ENCODE data around the gene JARID2. TPM values are rescaled to one million over a fixed set of nuclear protein-coding genes. Genes with fewer than 3 reads are reported as not detected.
A peak's percentile ranks its signal among the peaks of the same experiment; 100 is the strongest.

JARID2 gene
- total RNA-seq (2021; fragmentation: NEBNext Ultra II Directional; extraction: Animal tissue kit (Norgen Biotek cat#: 25700)) (237 and 239 TPM in 2 replicates), polyA plus RNA-seq (2011; rRNA removed) (60.1 and 75.5 TPM in 2 replicates), polyA minus RNA-seq (2011; rRNA and poly(A)+ RNA removed) (153 and 170 TPM in 2 replicates)
- 100 TPM for polyA plus RNA-seq (2011; cell fraction: cytosol; rRNA removed)
- polyA plus RNA-seq (2011; cell fraction: nucleus; rRNA removed) = 111 TPM
- polyA plus RNA-seq (2012, experiment 1 of 2) = 103 to 131 TPM (median 115 TPM) in 4 replicates
- 14.2 TPM for polyA plus RNA-seq (2012, experiment 2 of 2)
- polyA plus RNA-seq (2013, experiment 1 of 2) = 237 TPM
- polyA plus RNA-seq (2013, experiment 2 of 2) = 255 TPM
- polyA minus RNA-seq (2011; cell fraction: cytosol; rRNA and poly(A)+ RNA removed) = 113 TPM
- 104 TPM for polyA minus RNA-seq (2011; cell fraction: nucleus; rRNA and poly(A)+ RNA removed)
- long read RNA-seq, experiment 1, full-length matches to known transcripts = 1 of 81 reads
- long read RNA-seq, experiment 1, partial matches to known transcripts = 27 of 81 reads
- long read RNA-seq, experiment 1, other reads (novel, unspliced or antisense) = 53 of 81 reads
- long read RNA-seq, experiment 2, full-length matches to known transcripts = 1 of 32 reads
- long read RNA-seq, experiment 2, partial matches to known transcripts = 28 of 32 reads
- long read RNA-seq, experiment 2, other reads (novel, unspliced or antisense) = 3 of 32 reads

DNA sequence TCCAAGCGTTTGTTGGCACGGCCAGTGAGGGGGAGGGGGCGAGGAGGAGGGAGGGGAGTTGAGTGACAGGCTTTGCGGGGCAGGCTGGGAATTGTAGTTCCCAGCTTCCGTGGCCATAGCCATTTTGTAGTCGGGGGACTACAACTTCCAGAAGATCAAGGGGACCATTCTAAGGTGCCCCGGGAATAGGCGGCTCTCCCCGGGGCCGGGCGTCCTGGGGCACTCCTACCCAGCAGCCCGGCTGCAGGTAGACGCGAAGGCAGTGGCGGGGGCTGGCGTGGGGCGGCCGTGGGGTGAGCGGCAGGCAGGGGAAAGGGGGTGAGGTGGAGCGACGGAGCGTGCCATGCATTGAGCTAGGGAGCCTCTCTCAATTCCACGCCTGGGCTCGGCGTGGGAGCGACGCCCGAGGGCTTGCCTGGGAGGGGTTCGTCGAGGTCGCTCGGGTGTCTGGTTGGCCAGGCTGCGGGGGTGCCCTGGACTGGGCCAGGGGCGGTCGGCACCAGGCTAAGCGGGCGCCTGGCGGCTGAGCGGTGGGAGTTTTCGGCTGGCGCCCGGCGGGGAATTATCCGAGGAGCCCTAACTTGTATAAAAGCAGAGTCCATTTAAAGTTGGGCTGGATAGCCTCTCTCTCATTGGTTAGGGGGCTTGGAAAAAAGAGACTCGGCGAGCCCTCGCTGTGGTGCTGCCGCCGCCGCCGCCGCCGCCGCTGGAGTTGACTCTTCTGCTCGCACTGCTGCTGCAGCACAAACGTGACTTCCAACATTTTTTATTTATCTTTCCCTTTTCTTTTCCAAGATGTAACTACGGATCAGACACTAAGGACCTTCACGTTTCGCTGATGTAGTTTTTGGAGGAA, at the start of gene JARID2:
JARID2 (plus strand) TSS at position 709 of the 856 bp plus-strand sequence. CDS start 471 bp downstream, outside the sequence.
- Histone ChIP-seq H3K36me3 (ENCODE audit: control insufficient read depth in 2 of 4, insufficient read depth in 4 of 4, low read length in 3 of 4) (0 out of 8 replicates have a peak, but pooled peaks cover 0 to 3% (median 0%) of the 10 kb centered on the region in 4 experiments), H3K18ac (ENCODE audit: extremely low read depth, low read length) (peak within 1 kb of the TSS; percentile 88), H2BK5ac (ENCODE audit: low read depth, low read length) (peak within 1 kb of the TSS; percentile 96), H2BK15ac (ENCODE audit: low read length) (no peak within 1 kb of the TSS; the same call in 1 of the 2 replicates), H3K79me2 (ENCODE audit: control insufficient read depth in 1 of 2, insufficient read depth in 2 of 2, low read length in 2 of 2) (peaks cover 43 to 73% of the 10 kb centered on the region in 2 experiments), H2BK12ac (ENCODE audit: low read depth, low read length) (no peak within 1 kb of the TSS), H3K4me1 (replicated peaks in 1 of 4; ENCODE audit: control insufficient read depth in 3 of 4, insufficient read depth in 4 of 4, low read length in 3 of 4) (peaks cover 2 to 16% (median 6%) of the 10 kb centered on the region in 4 experiments; a peak in 5 of 7 replicates), H2BK120ac (replicated peaks; ENCODE audit: low read depth, low read length) (no peak within 1 kb of the TSS), H3K4me3 (ENCODE audit: extremely low read depth in 1 of 4, insufficient read depth in 2 of 4, low read depth in 3 of 4, low read length in 4 of 4) (peak within 1 kb of the TSS; percentile 94 to 99 (median 96)), H4K91ac (replicated peaks; ENCODE audit: insufficient read length, low read length) (peak within 1 kb of the TSS; percentile 68), H3K4me2 (ENCODE audit: insufficient read depth in 1 of 2, low read depth in 2 of 2, low read length in 2 of 2) (peak within 1 kb of the TSS; percentile 75 to 89), H4K8ac (ENCODE audit: extremely low read depth, insufficient read depth, low read length) (peak within 1 kb of the TSS; percentile 83), H3K4ac (replicated peaks; ENCODE audit: insufficient read length, low read depth, low read length) (peak within 1 kb of the TSS; percentile 91), H3K56ac (replicated peaks; ENCODE audit: insufficient read length, low read depth, low read length) (peak within 1 kb of the TSS; percentile 85), H3K27ac (ENCODE audit: low read depth, low read length) (peak within 1 kb of the TSS; percentile 88), H2AFZ (ENCODE audit: low read length) (no peak within 1 kb of the TSS), H4K20me1 (replicated peaks in 1 of 2; ENCODE audit: control insufficient read depth in 1 of 2, insufficient read depth in 2 of 2, low read length in 2 of 2) (peaks cover 24 to 30% of the 10 kb centered on the region in 2 experiments), H3K23ac (ENCODE audit: insufficient read length) (no peak within 1 kb of the TSS), H2BK20ac (ENCODE audit: low read length) (peak within 1 kb of the TSS; percentile 40; the same call in 1 of the 2 replicates), H4K5ac (ENCODE audit: insufficient read length, low read depth, low read length) (peak within 1 kb of the TSS; percentile 86), H3K23me2 (ENCODE audit: low read depth, low read length) (peaks cover 11% of the 10 kb centered on the region), H3K9me3 (ENCODE audit: insufficient read depth in 2 of 2, low read depth in 1 of 2, low read length in 1 of 2) (no peaks in the 10 kb centered on the region), H3K9ac (replicated peaks in 1 of 4; ENCODE audit: extremely low read depth in 1 of 4, low read depth in 3 of 4, low read length in 3 of 4) (peak within 1 kb of the TSS; percentile 54 to 89 (median 82)), H2AK5ac (ENCODE audit: low read depth, low read length) (no peak within 1 kb of the TSS), H3K79me1 (ENCODE audit: low read depth, low read length) (no peaks in the 10 kb centered on the region), H3K27me3 (replicated peaks in 1 of 4; ENCODE audit: control insufficient read depth in 3 of 4, extremely low read depth in 1 of 4, insufficient read depth in 3 of 4, low read length in 3 of 4) (no peaks in the 10 kb centered on the region), H3K14ac (ENCODE audit: insufficient read length) (no peak within 1 kb of the TSS)
- FAIRE-seq (no peak), DNase-seq (ENCODE audit: low read depth in 1 of 2, low spot score in 2 of 2) (peak; percentile 91 to 93)
- 1% methylated on average over 43 of the region's 59 CpGs; no CpG with 5 or more reads in 1 of the 2 experiments for WGBS, 2 experiments (ENCODE audit: extremely low coverage in 1 of 2, insufficient coverage in 1 of 2, insufficient read length in 1 of 2, insufficient replicate concordance in 2 of 2, low coverage in 1 of 2, low lambda C conversion rate in 2 of 2, missing lambda C conversion rate in 1 of 2)
- POLR2A ChIA-PET (ENCODE audit: partially characterized antibody) = interaction anchor here (0.6 to 1.3 kb wide), 9 partner anchors 14 to 263 kb away, joined by 3 to 4 read pairs (median 3); no protein-coding TSS in a partner anchor
- CTCF ChIA-PET (ENCODE audit: partially characterized antibody) = no interaction called here
- 0 out of 2 replicates have a peak, but pooled peaks have one; percentile 32 for TF ChIP-seq EGR1 (IDR thresholded peaks at IDR 0.05; ENCODE audit: borderline replicate concordance, low read depth, low read length)
- TF ChIP-seq TCF12 (IDR thresholded peaks at IDR 0.05; ENCODE audit: low read depth, low read length) = no peak
- TF ChIP-seq KDM4A (IDR thresholded peaks at IDR 0.05; ENCODE audit: low read depth, low read length, severe bottlenecking) = peak; percentile 86
- TF ChIP-seq KDM5A (IDR thresholded peaks at IDR 0.05; ENCODE audit: low read length) = 0 out of 2 replicates have a peak, but pooled peaks have one; percentile 22
- no peak for TF ChIP-seq SP2 (IDR thresholded peaks at IDR 0.05; ENCODE audit: low read length)
- TF ChIP-seq CEBPB (IDR thresholded peaks at IDR 0.05; ENCODE audit: low read depth, low read length) = no peak
- no peak for TF ChIP-seq SUZ12 (IDR thresholded peaks at IDR 0.05; ENCODE audit: low read length)
- no peak for TF ChIP-seq SAP30 (IDR thresholded peaks at IDR 0.05; ENCODE audit: insufficient read depth, insufficient replicate concordance, low read length)
